ENCODE results near the gene CAMK2D.

CAMK2D gene

GRCh38 chr4:113522433-113522832 is 239.1 kb downstream of the CAMK2D start:
- no peak for DNase-seq (ENCODE audit: low spot score)

- no peak for DNase-seq (ENCODE audit: low spot score)
Observed at GRCh38 chr4:113513382-113513781, 248.2 kb downstream of the CAMK2D start.

- no peak for DNase-seq (ENCODE audit: low spot score)
Observed at GRCh38 chr4:113512880-113513279, 248.7 kb downstream of the CAMK2D start.

- no peak for DNase-seq (ENCODE audit: low spot score)
Observed at GRCh38 chr4:113511944-113512343, 249.6 kb downstream of the CAMK2D start.

- no peak for DNase-seq (ENCODE audit: low spot score)
Observed at GRCh38 chr4:113509851-113510250, 251.7 kb downstream of the CAMK2D start.

GRCh38 chr4:113505044-113505443 is 256.5 kb downstream of the CAMK2D start:
- DNase-seq (ENCODE audit: low spot score), result no peak

- DNase-seq (ENCODE audit: low spot score), result no peak
Observed at GRCh38 chr4:113504422-113504821, 257.1 kb downstream of the CAMK2D start.

- DNase-seq (ENCODE audit: low spot score), result no peak
Observed at GRCh38 chr4:113503691-113504090, 257.8 kb downstream of the CAMK2D start.

- DNase-seq (ENCODE audit: low spot score), result no peak
Observed at GRCh38 chr4:113502906-113503305, 258.6 kb downstream of the CAMK2D start.

GRCh38 chr4:113502476-113502875 is 259.1 kb downstream of the CAMK2D start:
- DNase-seq (ENCODE audit: low spot score), result no peak

- DNase-seq (ENCODE audit: low spot score), result no peak
Observed at GRCh38 chr4:113500424-113500823, 261.1 kb downstream of the CAMK2D start.

GRCh38 chr4:113499696-113500095 is 261.8 kb downstream of the CAMK2D start:
- peak; percentile 30 for DNase-seq (ENCODE audit: low spot score)

GRCh38 chr4:113499166-113499565 is 262.4 kb downstream of the CAMK2D start:
- DNase-seq (ENCODE audit: low spot score), result no peak

GRCh38 chr4:113497154-113497884 is 264.2 kb downstream of the CAMK2D start:
- no peak for DNase-seq (ENCODE audit: low spot score)

- DNase-seq (ENCODE audit: low spot score), result no peak
Observed at GRCh38 chr4:113496698-113497097, 264.8 kb downstream of the CAMK2D start.

- DNase-seq (ENCODE audit: low spot score), result no peak
Observed at GRCh38 chr4:113495790-113496189, 265.7 kb downstream of the CAMK2D start.

- no peak for DNase-seq (ENCODE audit: low spot score)
Observed at GRCh38 chr4:113483131-113483530, 278.4 kb downstream of the CAMK2D start.

- DNase-seq (ENCODE audit: low spot score), result no peak
Observed at GRCh38 chr4:113482325-113482724, 279.2 kb downstream of the CAMK2D start.

GRCh38 chr4:113481820-113482219 is 279.7 kb downstream of the CAMK2D start:
- no peak for DNase-seq (ENCODE audit: low spot score)

GRCh38 chr4:113480109-113480508 is 281.4 kb downstream of the CAMK2D start:
- DNase-seq (ENCODE audit: low spot score), result no peak

GRCh38 chr4:113478032-113478431 is 283.5 kb downstream of the CAMK2D start:
- no peak for DNase-seq (ENCODE audit: low spot score)

GRCh38 chr4:113476800-113477199 is 284.7 kb downstream of the CAMK2D start:
- no peak for DNase-seq (ENCODE audit: low spot score)

GRCh38 chr4:113474017-113474416 is 287.5 kb downstream of the CAMK2D start:
- peak; percentile 60 for DNase-seq (ENCODE audit: low spot score)

GRCh38 chr4:113472864-113473263 is 288.7 kb downstream of the CAMK2D start:
- no peak for DNase-seq (ENCODE audit: low spot score)

All from AG20443 (cell line).